Measurements from ENCODE around the gene GRID2.
"Not testable (repeated sequence)": the region's sequence is repeated elsewhere in the genome, so short reads cannot be mapped to it uniquely, and the experiment has no call there.

Gene GRID2

DNA sequence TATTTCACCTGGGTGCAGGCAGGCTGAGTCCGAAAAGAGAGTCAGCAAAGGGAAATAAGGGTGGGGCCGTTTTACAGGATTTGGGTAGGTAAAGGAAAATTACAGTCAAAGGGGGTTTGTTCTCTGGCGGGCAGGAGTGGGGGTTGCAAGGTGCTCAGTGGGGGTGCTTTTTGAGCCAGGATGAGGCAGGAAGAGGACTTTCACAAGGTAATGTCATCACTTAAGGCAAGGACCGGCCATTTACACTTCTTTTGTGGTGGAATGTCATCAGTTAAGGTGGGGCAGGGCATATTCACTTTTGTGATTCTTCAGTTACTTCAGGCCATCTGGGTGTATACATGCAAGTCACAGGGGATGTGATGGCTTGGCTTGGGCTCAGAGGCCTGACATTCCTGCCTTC is 32.2 kb upstream of the GRID2 start:
- ATAC-seq; H3K27ac Mint-ChIP-seq; H3K4me1 Mint-ChIP-seq; H3K36me3 Mint-ChIP-seq; H3K4me3 Mint-ChIP-seq; DNase-seq (ENCODE audit: low spot score in 2 of 2): not testable (repeated sequence)
- peaks cover 13% of the 10 kb centered on the region for H3K9me3 Mint-ChIP-seq

DNA sequence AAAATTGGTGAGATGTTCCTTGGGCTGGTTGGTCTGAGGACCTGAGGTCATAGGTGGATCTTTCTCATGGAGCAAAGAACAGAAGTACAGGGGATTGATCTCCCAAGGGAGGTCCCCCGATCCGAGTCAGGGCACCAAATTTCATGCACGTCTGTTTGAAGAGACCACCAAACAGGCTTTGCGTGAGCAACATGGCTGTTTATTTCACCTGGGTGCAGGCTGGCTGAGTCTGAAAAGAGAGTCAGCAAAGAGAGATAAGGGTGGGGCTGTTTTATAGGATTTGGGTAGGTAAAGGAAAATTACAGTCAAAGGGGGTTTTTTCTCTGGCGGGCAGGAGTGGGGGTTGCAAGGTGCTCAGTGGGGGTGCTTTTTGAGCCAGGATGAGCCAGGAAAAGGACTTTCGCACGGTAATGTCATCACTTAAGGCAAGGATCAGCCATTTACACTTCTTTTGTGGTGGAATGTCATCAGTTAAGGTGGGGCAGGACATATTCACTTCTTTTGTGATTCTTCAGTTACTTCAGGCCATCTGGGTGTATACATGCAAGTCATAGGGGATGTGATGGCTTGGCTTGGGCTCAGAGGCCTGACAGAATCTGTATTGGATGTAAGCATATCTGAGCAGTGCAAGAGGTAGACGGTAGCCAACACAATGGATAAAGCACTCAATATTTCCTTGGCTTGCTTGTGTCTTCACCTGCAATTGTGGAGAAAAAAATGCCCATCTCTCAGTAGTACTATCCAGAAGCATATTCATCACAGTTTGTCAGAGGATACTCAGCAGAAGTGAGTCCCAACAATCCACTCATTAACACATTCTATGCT is 26.5 kb upstream of the GRID2 start:
- peaks cover 21% of the 10 kb centered on the region for H3K9me3 Mint-ChIP-seq
- H3K4me1 Mint-ChIP-seq; H3K27ac Mint-ChIP-seq; ATAC-seq; DNase-seq (ENCODE audit: low spot score in 2 of 2); H3K36me3 Mint-ChIP-seq; H3K4me3 Mint-ChIP-seq: not testable (repeated sequence)

DNA sequence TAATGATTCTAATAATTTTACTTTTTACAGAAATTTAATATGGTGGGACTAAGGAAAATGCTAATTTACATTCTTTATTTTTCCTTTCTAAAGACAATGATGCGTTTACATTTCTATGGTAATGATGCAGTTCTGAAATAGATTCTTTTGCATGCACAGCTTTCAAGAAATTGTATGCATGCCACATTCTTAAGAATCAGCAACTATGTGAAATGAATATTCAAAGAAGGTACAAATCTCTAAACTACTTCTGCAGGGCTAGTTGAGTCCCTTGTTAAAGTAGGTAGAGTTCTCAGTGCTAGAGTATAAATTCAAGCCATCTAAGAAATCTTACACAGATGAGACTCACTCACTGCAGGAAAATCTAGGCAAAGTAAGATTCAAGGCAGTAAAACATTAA is 24.5 kb upstream of the GRID2 start:
- no peak overlapping the region for H3K27ac Mint-ChIP-seq
- H3K36me3 Mint-ChIP-seq = no peaks in the 10 kb centered on the region
- no peak for ATAC-seq

DNA sequence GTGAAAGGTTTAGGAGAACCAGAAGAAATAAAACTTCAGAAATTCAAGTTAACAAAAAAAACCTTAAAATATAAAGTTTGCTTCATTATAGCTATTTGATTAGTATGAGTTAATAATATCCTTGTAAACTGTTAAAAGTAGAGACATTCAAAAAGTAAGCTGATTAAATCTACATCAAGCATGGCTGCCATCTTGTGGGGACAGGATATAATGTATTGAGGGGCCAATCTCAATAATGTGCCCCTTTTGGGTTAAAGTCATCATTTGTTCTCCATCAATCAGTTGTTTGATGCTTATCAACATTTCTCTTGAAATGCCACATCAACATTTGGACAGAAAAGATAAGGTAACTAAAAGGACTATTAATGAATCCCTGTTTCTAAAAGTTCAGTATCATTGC is 4.6 kb upstream of the GRID2 start:
- Mint-ChIP-seq H3K9me3 (peaks cover 7% of the 10 kb centered on the region), H3K4me3 (no peak overlapping the region), H3K36me3 (no peaks in the 10 kb centered on the region), H3K27ac (no peak overlapping the region), H3K4me1 (no peaks in the 10 kb centered on the region)
- ATAC-seq (no peak), DNase-seq (ENCODE audit: low spot score in 2 of 2) (no peak)

More for the DNA sequence above, 24.5 kb upstream of the GRID2 start:
- H3K9me3 Mint-ChIP-seq = peaks cover 21% of the 10 kb centered on the region
- no peak overlapping the region for H3K4me3 Mint-ChIP-seq
- no peak for DNase-seq (ENCODE audit: low spot score in 2 of 2)
- H3K4me1 Mint-ChIP-seq = no peaks in the 10 kb centered on the region

DNA sequence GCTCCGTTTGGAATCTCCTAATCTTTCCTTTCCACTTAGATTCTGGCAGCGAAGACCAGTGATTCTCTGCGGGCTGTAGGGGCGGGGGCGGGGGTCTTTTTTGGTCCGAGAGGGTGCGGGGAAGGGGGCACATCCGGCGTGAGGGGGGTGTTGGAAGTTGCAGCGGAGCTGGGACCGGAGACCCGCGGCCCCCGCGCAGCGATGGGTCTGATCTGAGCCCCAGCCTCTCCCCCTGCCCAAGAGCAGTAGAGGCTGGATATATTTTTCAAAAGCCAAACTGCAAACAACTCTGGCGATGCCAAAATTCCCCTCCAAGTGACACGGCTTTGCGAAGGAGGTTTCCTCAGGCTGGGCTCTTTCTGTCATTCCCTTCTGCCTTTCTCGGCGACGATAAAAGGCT is 355 bp downstream of the GRID2 start:
- no peaks in the 10 kb centered on the region for H3K4me1 Mint-ChIP-seq
- ATAC-seq = no peak

DNA sequence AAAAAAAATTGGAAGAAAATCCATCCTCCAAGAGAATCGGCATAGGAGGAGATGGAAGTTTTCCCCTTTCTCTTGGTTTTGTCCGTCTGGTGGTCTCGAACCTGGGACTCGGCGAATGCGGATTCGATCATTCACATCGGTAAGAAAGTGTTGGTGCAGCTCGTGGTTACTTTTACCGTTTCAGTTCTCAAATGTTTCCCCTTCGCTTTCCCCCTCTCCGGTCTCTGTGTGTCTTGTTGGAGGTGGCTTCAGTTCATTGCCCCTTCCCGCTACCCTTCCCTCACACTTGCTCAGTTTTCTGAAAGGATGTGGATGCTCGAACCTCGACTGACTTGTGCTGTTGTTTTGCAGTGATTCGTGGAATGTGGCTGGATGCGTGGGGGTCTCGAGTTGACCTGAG is 840 bp downstream of the GRID2 start:
- Mint-ChIP-seq H3K27ac (no peak overlapping the region), H3K4me3 (no peak overlapping the region), H3K36me3 (no peaks in the 10 kb centered on the region), H3K9me3 (peaks cover 4% of the 10 kb centered on the region), H3K4me1 (no peaks in the 10 kb centered on the region)
- ATAC-seq (no peak), DNase-seq (ENCODE audit: low spot score in 2 of 2) (no peak)

More for the DNA sequence above, 355 bp downstream of the GRID2 start:
- peaks cover 4% of the 10 kb centered on the region for H3K9me3 Mint-ChIP-seq
- H3K27ac Mint-ChIP-seq = no peak overlapping the region
- no peaks in the 10 kb centered on the region for H3K36me3 Mint-ChIP-seq
- H3K4me3 Mint-ChIP-seq = no peak overlapping the region
- no peak for DNase-seq (ENCODE audit: low spot score in 2 of 2)

DNA sequence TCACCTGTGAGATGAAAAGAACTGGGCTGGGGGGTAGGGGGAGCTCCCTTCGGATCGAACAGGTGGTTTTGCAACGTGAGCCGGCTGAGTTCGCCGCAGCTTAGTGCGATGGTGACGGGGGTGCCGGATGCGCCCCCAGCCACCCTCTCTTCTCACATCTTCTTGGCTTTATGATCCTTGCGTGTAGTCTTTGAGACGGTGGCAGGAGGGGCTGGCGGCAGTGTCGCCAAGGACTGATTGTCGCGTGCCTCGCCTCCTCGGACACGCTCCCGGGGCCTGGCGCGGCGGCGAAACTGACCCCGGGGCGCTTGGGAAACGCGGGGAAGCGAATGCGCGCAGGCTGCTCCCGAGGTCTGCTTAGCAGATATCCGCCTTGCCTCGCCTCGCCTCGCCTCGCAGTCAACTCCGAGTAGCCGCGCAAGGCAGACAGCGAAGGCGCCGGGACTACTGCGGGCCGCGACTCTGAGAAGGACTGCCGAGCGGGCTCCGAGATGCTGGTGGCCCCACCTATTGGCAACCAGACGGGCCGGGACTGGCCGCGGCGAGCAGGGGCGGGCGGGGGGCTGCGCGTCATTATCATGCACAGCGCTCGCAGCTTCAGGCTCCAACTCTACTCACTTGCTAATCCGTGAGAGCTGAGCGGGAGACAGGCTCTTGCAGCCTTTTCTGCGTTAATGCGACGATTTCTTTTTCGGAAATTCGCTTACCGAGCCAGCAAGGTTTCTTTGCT is 1.5 kb downstream of the GRID2 start:
- ATAC-seq = peak; percentile 16
- no peak overlapping the region for H3K4me3 Mint-ChIP-seq
- no peak for DNase-seq (ENCODE audit: low spot score in 2 of 2)

DNA sequence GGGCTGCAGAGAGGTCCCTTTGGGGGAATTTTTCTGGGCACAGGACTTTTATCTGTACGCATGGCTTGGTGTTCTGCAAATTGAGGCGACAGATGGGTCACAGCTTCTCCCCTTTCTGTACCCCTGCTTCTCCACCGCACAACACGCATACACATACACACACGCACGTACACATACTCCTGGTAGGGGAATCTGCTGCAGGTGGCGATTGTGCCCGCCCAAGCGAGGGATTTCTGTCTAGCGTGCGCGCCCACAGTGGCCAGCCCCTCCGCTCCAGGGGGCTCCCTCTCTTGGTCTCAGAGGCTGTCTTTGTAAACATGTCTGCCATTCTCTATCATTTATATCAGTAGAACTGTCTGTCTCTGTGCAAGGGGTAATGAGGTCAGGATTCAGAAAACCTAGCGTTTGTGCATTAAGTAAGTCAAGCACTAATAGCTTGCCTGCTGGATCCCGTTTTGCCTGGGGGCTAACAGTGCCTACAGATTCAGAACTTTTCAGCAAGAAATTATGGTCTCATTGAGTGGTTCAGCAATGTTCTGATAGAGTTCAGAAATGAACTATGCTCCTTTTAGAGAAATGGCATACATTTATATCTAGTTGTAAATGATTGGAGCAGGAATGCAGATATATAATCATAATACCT is 2.2 kb downstream of the GRID2 start:
- no peaks in the 10 kb centered on the region for H3K4me1 Mint-ChIP-seq
- H3K4me3 Mint-ChIP-seq = no peak overlapping the region
- no peaks in the 10 kb centered on the region for H3K36me3 Mint-ChIP-seq
- H3K9me3 Mint-ChIP-seq = peaks cover 8% of the 10 kb centered on the region
- no peak overlapping the region for H3K27ac Mint-ChIP-seq
- no peak for ATAC-seq
- DNase-seq (ENCODE audit: low spot score in 2 of 2) = no peak

More for the DNA sequence above, 1.5 kb downstream of the GRID2 start:
- Mint-ChIP-seq H3K36me3 (no peaks in the 10 kb centered on the region), H3K9me3 (peaks cover 4% of the 10 kb centered on the region), H3K4me1 (no peaks in the 10 kb centered on the region), H3K27ac (no peak overlapping the region)

DNA sequence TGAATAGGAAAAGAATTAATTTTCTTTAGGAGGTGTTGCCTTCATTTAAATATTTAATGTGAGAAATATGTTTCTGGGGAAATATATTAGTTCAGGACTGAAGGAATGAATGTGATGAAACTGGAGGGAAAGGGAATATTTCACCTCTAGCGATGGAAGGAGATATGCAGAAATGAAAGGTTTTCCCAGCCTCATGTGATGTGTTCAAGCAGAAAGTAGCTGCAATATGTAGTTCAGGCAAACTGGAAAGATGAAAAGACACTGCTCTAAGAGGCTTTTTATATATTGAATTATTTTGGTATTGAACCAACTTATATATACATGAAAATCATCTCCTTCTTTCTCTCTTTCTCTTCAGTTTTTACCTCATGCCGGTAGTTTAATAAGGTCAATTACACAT is 3.4 kb downstream of the GRID2 start:
- DNase-seq (ENCODE audit: low spot score in 2 of 2) (no peak), ATAC-seq (no peak)
- H3K4me1 Mint-ChIP-seq = no peaks in the 10 kb centered on the region
- no peak overlapping the region for H3K27ac Mint-ChIP-seq
- no peak overlapping the region for H3K4me3 Mint-ChIP-seq
- H3K9me3 Mint-ChIP-seq = peaks cover 9% of the 10 kb centered on the region
- H3K36me3 Mint-ChIP-seq = no peaks in the 10 kb centered on the region

DNA sequence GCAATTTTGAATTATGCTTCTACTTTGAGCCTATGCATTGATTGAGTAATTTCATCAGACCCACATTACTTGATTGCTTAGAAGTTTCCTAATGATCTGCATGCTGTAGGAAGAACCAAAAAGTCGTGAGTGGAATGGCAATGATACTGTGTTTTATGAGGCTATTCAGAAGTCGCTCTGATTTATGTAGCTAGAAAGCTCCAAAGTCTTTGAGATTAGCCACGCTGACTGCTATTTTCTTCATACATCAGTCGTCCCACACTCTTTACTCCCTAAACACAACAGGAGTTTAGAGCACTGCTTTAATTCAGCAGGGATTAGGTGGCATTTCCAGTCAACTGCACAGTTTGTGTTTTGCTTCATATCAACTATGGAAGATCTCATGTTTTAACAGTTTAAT is 4.1 kb downstream of the GRID2 start:
- Mint-ChIP-seq H3K9me3 (peaks cover 6% of the 10 kb centered on the region), H3K4me1 (no peaks in the 10 kb centered on the region), H3K27ac (no peak overlapping the region), H3K4me3 (no peak overlapping the region), H3K36me3 (no peaks in the 10 kb centered on the region)
- no peak for DNase-seq (ENCODE audit: low spot score in 2 of 2)
- ATAC-seq = no peak

DNA sequence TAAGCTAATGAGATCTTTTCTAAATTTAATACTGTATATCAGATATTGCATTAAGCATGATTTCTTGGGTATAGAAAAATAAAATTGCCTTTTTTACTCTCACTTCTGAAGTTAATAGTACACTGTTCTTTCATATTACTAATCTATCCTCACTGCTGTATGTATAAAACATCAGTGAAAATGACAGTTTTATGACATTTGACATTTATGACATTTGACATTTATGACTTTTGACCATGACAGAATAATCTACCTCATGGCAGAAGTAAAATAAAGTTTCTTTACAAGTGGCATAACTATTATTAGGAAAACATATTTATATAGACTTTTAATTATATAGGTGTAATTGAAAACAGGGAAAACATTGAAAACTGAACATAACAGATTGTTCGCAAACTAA is 13.3 kb downstream of the GRID2 start:
- no peaks in the 10 kb centered on the region for H3K4me1 Mint-ChIP-seq
- no peak overlapping the region for H3K27ac Mint-ChIP-seq
- no peaks in the 10 kb centered on the region for H3K36me3 Mint-ChIP-seq
- no peak for DNase-seq (ENCODE audit: low spot score in 2 of 2)
- H3K9me3 Mint-ChIP-seq = peaks cover 9% of the 10 kb centered on the region
- no peak overlapping the region for H3K4me3 Mint-ChIP-seq
- no peak for ATAC-seq

DNA sequence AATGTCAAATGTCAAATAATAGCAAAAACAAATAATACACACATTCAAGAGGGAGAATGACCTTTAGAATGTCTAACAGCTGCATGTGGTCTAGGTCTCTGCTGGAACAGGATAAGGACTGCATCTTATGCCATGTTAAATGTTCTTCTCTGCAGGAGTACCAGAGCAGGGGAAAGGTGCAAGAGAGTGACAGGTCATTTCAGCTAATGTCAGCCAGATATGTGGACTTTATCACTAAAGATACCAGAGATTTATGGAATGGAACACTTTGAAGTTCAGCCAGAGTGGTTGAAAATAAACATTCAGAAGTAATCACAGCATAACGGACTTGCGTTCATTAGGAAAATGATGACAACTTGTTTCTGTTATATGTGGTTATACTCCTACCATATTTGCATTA is 24.3 kb downstream of the GRID2 start:
- Mint-ChIP-seq H3K4me1 (no peaks in the 10 kb centered on the region), H3K4me3 (no peak overlapping the region), H3K9me3 (peaks cover 18% of the 10 kb centered on the region), H3K27ac (no peak overlapping the region), H3K36me3 (no peaks in the 10 kb centered on the region)
- DNase-seq (ENCODE audit: low spot score in 2 of 2) (no peak), ATAC-seq (no peak)

DNA sequence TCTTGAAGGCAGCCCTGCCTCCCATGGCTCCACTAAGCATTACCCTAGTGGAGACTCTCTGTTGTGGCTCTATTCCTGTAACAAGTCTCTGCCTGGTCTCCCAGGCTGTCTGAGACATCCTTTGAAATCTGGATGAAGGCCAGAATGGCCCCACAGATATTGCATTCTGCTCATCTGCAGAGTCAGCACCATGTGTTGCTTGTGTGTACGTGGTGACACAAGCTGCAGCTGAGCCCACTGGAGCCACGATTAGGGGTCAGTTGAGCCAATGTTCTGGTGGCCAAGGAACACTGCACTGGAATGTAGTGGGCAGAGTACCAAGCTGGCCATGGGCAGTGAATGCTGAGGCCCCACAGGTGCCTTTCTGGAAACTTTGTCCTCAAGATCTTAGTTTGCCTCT is 29.2 kb downstream of the GRID2 start:
- ATAC-seq (no peak), DNase-seq (ENCODE audit: low spot score in 2 of 2) (no peak)
- H3K36me3 Mint-ChIP-seq = no peaks in the 10 kb centered on the region
- peaks cover 19% of the 10 kb centered on the region for H3K9me3 Mint-ChIP-seq
- H3K4me1 Mint-ChIP-seq = no peaks in the 10 kb centered on the region
- no peak overlapping the region for H3K27ac Mint-ChIP-seq
- H3K4me3 Mint-ChIP-seq = no peak overlapping the region

DNA sequence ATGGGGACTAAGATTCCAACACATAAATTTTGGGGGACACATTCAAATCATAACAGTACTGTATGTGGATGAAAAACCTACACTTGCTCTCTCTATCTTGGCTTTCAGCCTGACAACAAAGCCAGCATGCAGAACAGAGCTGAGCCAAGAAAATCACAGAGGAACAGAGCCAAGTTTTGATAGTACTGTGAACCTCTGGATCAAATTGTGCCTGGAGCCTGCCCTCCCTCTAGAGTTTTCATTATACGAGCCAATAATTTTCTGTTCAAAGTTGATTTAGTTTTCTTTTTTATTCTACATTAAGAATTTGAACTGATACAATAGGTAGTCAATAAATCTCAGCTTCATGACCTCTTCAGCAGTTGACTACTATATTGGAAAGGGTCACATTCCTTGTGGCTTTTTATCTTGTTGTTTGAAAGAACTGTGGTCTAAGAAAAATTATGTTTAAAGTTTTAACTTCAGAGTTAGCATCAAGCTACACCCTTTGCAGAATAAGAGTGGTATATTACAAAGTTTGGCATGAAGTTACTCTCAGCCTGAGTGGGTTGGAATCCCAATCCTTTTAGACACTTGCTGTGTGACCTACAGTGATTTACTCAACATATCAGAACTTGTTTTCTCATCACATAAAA is 31.1 kb downstream of the GRID2 start:
- Mint-ChIP-seq H3K9me3 (peaks cover 14% of the 10 kb centered on the region), H3K4me1 (no peaks in the 10 kb centered on the region), H3K4me3 (no peak overlapping the region), H3K36me3 (no peaks in the 10 kb centered on the region), H3K27ac (no peak overlapping the region)
- DNase-seq (ENCODE audit: low spot score in 2 of 2) = no peak
- ATAC-seq = no peak

DNA sequence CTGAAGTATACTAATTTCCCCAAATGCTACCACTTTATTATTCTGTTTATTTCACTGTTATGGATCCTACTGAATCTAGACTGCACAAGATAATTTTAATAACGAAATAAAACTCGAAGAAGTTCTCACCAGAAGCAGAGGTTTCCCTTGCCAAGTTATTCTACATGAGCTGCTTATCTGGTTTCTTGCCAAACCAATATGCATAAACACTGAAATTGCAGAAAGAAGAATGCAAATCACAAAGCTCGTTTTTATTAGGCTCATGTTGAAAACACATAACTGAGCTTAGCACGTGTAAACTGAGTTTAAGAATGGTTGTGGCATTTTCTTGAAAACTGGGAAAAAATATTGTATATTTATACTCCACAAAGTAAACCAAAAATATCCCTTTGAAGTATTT is 35.9 kb downstream of the GRID2 start:
- Mint-ChIP-seq H3K4me1 (no peaks in the 10 kb centered on the region), H3K27ac (no peak overlapping the region), H3K4me3 (no peak overlapping the region), H3K9me3 (peaks cover 9% of the 10 kb centered on the region), H3K36me3 (no peaks in the 10 kb centered on the region)
- ATAC-seq = no peak
- DNase-seq (ENCODE audit: low spot score in 2 of 2) = no peak
